SK-N-MC (cell line): ENCODE results near the gene EML2.

Experiments
- EZH2 ChIP-seq: fragments of 200-600 bp; sonication (generic); IDR thresholded peaks from one replicate; pipeline ENCODE4 v1.6.1; 2017; ENCODE audit warnings: antibody characterized with exemption
- FOXP2 ChIP-seq: optimal IDR thresholded peaks from 2 replicates; pipeline ENCODE3; 2011; ENCODE audit warnings: mild to moderate bottlenecking, moderate library complexity; ENCODE audit not compliant: insufficient read depth; ENCODE audit errors: extremely low read length, control extremely low read depth
- POLR2AphosphoS5 ChIP-seq: IDR thresholded peaks from 2 replicates; pipeline ENCODE4 v1.6.1; 2012; ENCODE audit warnings: mild to moderate bottlenecking, low read depth, low read length, borderline replicate concordance

DNA sequence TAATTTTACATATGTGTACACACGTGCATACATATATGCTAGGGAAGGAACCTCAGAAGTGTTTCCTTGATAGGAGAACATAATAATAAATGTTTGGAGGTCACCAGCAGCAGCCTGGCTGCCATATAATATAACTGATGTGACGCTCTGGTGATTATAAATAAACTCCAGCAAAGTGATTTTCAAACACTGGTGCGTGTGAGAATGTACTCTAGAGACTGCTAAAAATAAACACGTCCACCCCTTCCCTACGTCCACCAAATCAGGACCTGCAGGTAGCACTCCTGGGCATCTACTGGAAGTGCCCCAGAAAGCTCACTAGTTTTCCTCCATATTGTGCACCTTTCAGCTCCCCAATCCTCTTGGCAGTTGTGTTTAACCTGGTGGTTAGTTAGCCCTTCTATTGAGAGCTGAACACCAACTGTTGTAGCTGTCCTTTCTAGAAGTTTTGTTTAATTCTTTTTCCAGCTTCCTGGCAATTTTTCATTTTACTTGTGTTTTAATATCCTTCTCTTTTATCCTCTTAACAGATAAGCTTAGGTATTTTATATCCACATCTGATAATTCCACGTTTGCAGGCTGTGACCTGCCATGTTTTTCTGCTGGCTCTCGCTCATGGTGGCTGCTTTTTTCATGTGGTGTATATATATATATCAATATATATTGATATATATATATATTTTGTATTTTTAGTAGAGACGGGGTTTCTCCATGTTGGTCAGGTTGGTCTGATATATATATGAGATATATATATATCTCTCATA is 67.6 kb downstream of the EML2 start:
- TF ChIP-seq EZH2 (no peak), POLR2AphosphoS5 (no peak), FOXP2 (no peak)
